Cardiac muscle cell (in vitro differentiated cells and primary cell): ENCODE measurements around the gene TOX2. TPM values are rescaled to one million over a fixed set of nuclear protein-coding genes. Genes with fewer than 3 reads are reported as not detected.

Experiments used
- DNase-seq, 2 donors: peaks; one replicate each; pipeline versions ENCODE4 v3.0.0 to v3.0.0-alpha.2; 2010 to 2017; ENCODE audit warnings: low read depth in 1 of 2, low spot score in 1 of 2
- H3K27ac ChIP-seq: fragments of 200-600 bp; sonication (generic); 2 replicates; pipeline ENCODE4 v1.5.1; 2016
- H3K27me3 ChIP-seq: fragments of 200-600 bp; sonication (generic); 2 replicates; pipeline ENCODE4 v1.6.0; 2016; ENCODE audit warnings: control low read depth
- H3K36me3 ChIP-seq: fragments of 200-600 bp; sonication (generic); 2 replicates; pipeline ENCODE4 v1.5.1; 2016; ENCODE audit warnings: control low read depth
- H3K4me1 ChIP-seq: fragments of 200-600 bp; sonication (generic); 2 replicates; pipeline ENCODE4 v1.8.1; 2017; ENCODE audit warnings: low read depth, mild to moderate bottlenecking, mixed run types
- H3K4me3 ChIP-seq: fragments of 200-600 bp; sonication (generic); 2 replicates; pipeline ENCODE4 v1.5.1; 2016; ENCODE audit warnings: mild to moderate bottlenecking
- H3K9me3 ChIP-seq: fragments of 200-600 bp; sonication (generic); 2 replicates; pipeline ENCODE4 v1.5.1; 2017; ENCODE audit warnings: low read depth, mild to moderate bottlenecking, control low read depth
- polyA plus RNA-seq: library from polyadenylated mRNA; unstranded; fragments of >200 nt; fragmentation: Nextera tagmentation; extraction: Ambion mirVana; gene quantifications from 2 replicates; pipeline ENCODE4 v1.2.1, GENCODE V29; 2016
- total RNA-seq: library from RNA; depleted of rRNA; stranded (reverse); fragments of >200 nt; gene quantifications from 2 replicates; pipeline ENCODE4 v1.2.3, GENCODE V29; 2016
- TF ChIP-seq, protein P1 (sequence below): IDR thresholded peaks from 2 replicates; pipeline ENCODE4 v1.5.1; 2012; ENCODE audit warnings: low read depth, mild to moderate bottlenecking, low read length

TOX2 gene
- total and polyA plus RNA-seq, 2 experiments from 2014 or later: 0.09 to 0.32 TPM

DNA sequence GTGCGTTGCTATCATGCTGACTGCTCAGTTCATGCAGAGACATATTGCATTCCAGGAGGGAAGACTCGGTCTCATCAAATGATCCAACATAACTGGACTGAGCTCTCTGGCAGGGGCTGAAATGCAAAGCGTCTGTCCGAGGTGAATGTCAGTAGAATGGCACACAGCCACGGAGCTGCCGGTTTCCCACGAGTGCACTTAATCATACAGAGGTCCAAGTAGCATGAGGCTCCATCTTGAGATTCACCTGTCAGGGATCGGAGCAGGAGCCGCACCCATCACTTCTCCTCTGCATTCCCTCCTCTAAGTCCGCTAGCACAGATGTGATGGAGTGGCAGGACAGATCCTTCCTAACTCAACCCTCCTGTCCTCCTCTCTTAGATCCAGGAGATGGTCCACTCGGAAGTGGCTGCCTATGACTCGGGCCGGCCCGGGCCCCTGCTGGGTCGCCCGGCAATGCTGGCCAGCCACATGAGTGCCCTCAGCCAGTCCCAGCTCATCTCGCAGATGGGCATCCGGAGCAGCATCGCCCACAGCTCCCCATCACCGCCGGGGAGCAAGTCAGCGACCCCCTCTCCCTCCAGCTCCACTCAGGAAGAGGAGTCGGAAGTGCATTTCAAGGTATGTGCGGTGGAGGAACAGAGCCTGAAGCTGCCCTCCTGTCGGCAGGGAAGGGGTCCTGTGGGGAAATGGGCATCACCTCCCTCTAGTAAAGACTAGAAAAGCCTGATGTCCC, 136.4 kb downstream of the TOX2 start:
- Histone ChIP-seq H3K27ac (no peak overlapping the region), H3K4me3 (no peak overlapping the region), H3K36me3 (no peaks in the 10 kb centered on the region), H3K27me3 (peaks cover 3% of the 10 kb centered on the region), H3K4me1 (no peaks in the 10 kb centered on the region), H3K9me3 (no peaks in the 10 kb centered on the region)
- DNase-seq: no peak
- TF ChIP-seq, protein P1, sequence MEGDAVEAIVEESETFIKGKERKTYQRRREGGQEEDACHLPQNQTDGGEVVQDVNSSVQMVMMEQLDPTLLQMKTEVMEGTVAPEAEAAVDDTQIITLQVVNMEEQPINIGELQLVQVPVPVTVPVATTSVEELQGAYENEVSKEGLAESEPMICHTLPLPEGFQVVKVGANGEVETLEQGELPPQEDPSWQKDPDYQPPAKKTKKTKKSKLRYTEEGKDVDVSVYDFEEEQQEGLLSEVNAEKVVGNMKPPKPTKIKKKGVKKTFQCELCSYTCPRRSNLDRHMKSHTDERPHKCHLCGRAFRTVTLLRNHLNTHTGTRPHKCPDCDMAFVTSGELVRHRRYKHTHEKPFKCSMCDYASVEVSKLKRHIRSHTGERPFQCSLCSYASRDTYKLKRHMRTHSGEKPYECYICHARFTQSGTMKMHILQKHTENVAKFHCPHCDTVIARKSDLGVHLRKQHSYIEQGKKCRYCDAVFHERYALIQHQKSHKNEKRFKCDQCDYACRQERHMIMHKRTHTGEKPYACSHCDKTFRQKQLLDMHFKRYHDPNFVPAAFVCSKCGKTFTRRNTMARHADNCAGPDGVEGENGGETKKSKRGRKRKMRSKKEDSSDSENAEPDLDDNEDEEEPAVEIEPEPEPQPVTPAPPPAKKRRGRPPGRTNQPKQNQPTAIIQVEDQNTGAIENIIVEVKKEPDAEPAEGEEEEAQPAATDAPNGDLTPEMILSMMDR: no peak

DNA sequence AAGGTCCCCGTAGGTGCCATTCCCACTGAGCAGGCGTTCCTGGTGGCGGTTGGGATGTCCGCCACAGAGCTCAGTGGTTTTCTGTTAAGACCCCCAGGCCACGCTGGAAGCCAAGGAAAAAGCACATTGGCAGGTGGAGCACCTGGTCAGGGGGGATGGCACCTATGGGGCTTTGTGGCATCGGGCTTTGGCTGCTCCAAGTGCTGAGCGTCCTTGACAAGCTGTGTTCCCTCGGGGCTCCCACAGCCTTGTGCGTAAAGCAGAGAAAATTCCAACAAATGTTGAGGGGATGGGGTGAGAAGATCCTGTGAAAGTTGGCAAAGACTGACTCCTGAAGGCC, 137.0 kb downstream of the TOX2 start:
- H3K4me1 ChIP-seq: no peaks in the 10 kb centered on the region
- H3K27me3 ChIP-seq: peaks cover 2% of the 10 kb centered on the region
- TF ChIP-seq, protein P1: no peak
- no peaks in the 10 kb centered on the region for H3K36me3 ChIP-seq
- H3K4me3 ChIP-seq: no peak overlapping the region
- no peaks in the 10 kb centered on the region for H3K9me3 ChIP-seq
- DNase-seq: no peak
- no peak overlapping the region for H3K27ac ChIP-seq

DNA sequence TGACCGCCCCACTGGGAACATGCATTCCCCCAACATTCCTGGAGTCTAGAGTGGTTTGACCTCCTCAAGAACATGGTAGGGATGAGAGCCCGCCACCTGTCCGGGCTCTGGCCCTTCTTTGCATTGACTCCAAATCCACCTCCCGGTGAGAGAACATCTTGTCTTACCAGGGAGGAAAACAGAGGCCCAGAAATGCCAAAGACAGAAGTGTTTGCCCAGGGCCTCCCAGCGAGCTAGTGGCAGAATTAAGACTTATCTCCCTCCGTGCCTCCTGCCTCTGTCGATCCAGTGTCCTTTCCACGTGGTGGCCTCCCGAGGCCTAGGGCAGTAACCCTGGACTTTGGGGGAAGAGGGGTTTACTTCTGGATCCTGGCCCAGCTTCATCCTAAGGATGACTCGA, 137.5 kb downstream of the TOX2 start:
- TF ChIP-seq, protein P1: no peak
- H3K27me3 ChIP-seq: no peaks in the 10 kb centered on the region
- no peak for DNase-seq
- no peak overlapping the region for H3K4me3 ChIP-seq
- no peak overlapping the region for H3K27ac ChIP-seq
- no peaks in the 10 kb centered on the region for H3K4me1 ChIP-seq
- H3K9me3 ChIP-seq: no peaks in the 10 kb centered on the region
- no peaks in the 10 kb centered on the region for H3K36me3 ChIP-seq

DNA sequence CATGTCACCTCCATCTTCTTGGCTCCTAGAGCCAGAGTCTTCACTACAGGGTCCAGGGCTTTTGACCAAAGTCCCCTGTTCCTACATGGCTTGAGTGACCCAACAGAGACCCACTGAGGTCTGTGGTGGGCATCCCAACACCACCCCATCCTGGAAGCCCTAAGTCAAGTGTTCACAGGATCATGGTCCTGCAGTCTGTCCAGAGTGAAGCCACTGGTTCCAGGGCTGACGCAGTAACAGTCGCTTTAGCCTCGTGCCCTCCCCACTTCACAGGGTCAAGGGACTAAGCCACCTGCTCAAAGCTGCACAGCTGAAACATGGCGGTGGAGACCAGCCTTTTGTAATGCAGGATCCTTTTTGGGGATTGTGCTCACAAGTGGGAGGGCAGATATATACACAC, 138.4 kb downstream of the TOX2 start:
- Histone ChIP-seq H3K4me1 (no peaks in the 10 kb centered on the region), H3K9me3 (no peaks in the 10 kb centered on the region), H3K27ac (no peak overlapping the region), H3K36me3 (no peaks in the 10 kb centered on the region), H3K27me3 (no peaks in the 10 kb centered on the region), H3K4me3 (no peak overlapping the region)
- TF ChIP-seq, protein P1: no peak
- DNase-seq: no peak

DNA sequence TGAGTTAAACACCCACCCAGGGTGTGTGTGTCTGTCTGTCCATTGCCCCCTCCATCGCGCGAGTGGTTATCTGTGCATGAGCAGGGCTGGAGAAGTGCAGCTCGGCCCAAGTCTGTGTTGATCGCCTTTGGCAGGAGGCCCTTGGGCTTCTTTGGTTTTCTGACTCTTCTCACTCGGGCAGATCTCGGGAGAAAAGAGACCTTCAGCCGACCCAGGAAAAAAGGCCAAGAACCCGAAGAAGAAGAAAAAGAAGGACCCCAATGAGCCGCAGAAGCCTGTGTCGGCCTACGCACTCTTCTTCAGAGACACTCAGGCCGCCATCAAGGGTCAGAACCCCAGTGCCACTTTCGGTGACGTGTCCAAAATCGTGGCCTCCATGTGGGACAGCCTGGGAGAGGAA, 139.5 kb downstream of the TOX2 start:
- Histone ChIP-seq H3K27ac (no peak overlapping the region), H3K4me3 (no peak overlapping the region), H3K36me3 (no peaks in the 10 kb centered on the region), H3K27me3 (no peaks in the 10 kb centered on the region), H3K4me1 (no peaks in the 10 kb centered on the region), H3K9me3 (no peaks in the 10 kb centered on the region)
- TF ChIP-seq, protein P1: no peak
- DNase-seq: no peak

DNA sequence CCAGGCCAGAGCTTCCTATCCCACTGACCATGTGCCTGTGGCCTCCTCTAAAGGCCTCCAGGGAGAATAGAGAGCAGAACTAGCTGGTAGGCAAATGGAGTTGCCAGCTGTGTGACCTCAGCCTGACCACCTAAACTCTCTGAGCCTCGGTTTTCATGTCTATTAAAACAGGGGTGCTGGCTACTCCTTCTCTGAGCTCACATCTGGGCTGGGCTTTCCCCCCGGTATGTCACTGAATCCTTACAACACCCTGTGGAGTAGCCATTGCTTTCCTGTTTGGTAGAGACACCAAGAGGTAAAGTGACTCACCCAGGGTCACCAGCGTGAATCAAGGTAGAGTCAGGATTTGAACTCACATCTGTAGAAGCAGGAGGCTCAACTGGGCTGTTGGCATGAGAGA, 140.2 kb downstream of the TOX2 start:
- Histone ChIP-seq H3K36me3 (no peaks in the 10 kb centered on the region), H3K27ac (no peak overlapping the region), H3K27me3 (no peaks in the 10 kb centered on the region), H3K9me3 (no peaks in the 10 kb centered on the region), H3K4me3 (no peak overlapping the region), H3K4me1 (no peaks in the 10 kb centered on the region)
- TF ChIP-seq, protein P1: no peak
- DNase-seq: no peak
